H9 (cell line): Measurements from ENCODE around the gene ZNF286A. TPM values are rescaled to one million over a fixed set of nuclear protein-coding genes. Genes with fewer than 3 reads are reported as not detected.

ENCODE experiments used
- DNase-seq: peaks from one replicate; pipeline ENCODE4 v3.0.0-alpha.2; 2017
- H2AFZ ChIP-seq: one replicate; pipeline ENCODE4 v1.6.1; 2013; ENCODE audit warnings: mild to moderate bottlenecking, low read length, control low read depth, moderate library complexity
- H2AK5ac ChIP-seq: 2 replicates; pipeline ENCODE4 v1.6.1; 2013; ENCODE audit warnings: low read length, control low read depth, mixed read lengths; ENCODE audit not compliant: insufficient read length
- H2BK120ac ChIP-seq: one replicate; pipeline ENCODE4 v1.6.1; 2013; ENCODE audit warnings: low read depth, mild to moderate bottlenecking, low read length, control low read depth, inconsistent platforms; ENCODE audit not compliant: poor library complexity, severe bottlenecking
- H2BK12ac ChIP-seq: 2 replicates; pipeline ENCODE4 v1.6.1; 2013; ENCODE audit warnings: low read length, control low read depth, mixed read lengths, low read depth; ENCODE audit not compliant: insufficient read length
- H2BK15ac ChIP-seq: 2 replicates; pipeline ENCODE4 v1.6.1; 2013; ENCODE audit warnings: low read depth, low read length, control low read depth
- H2BK20ac ChIP-seq: one replicate; pipeline ENCODE4 v1.6.1; 2013; ENCODE audit warnings: low read depth, mild to moderate bottlenecking, low read length, control low read depth, inconsistent platforms; ENCODE audit not compliant: poor library complexity, severe bottlenecking
- H2BK5ac ChIP-seq: 2 replicates; pipeline ENCODE4 v1.6.1; 2013; ENCODE audit warnings: low read length, control low read depth, mixed read lengths; ENCODE audit not compliant: insufficient read length
- H3K14ac ChIP-seq: 2 replicates; pipeline ENCODE4 v1.6.1; 2013; ENCODE audit warnings: low read length, control low read depth; ENCODE audit not compliant: insufficient read depth
- H3K18ac ChIP-seq: 2 replicates; pipeline ENCODE4 v1.6.1; 2013; ENCODE audit warnings: low read depth, mild to moderate bottlenecking, mixed read lengths, low read length, control low read depth; ENCODE audit not compliant: insufficient read length
- H3K23ac ChIP-seq: 2 replicates; pipeline ENCODE4 v1.6.1; 2013; ENCODE audit warnings: low read length, control low read depth, mixed read lengths, low read depth; ENCODE audit not compliant: insufficient read length
- H3K23me2 ChIP-seq: 2 replicates; pipeline ENCODE4 v1.6.1; 2013; ENCODE audit warnings: low read depth, mild to moderate bottlenecking, mixed read lengths, low read length, control low read depth; ENCODE audit not compliant: insufficient read length, poor library complexity, severe bottlenecking
- H3K27ac ChIP-seq: 2 replicates; pipeline ENCODE4 v1.5.1; 2013; ENCODE audit warnings: low read length, control low read depth, mixed read lengths, low read depth; ENCODE audit not compliant: insufficient read length
- H3K27me3 ChIP-seq: 2 replicates; pipeline ENCODE4 v1.6.1; 2013; ENCODE audit warnings: low read length, control low read depth, inconsistent platforms; ENCODE audit not compliant: insufficient read depth
- H3K4ac ChIP-seq: 2 replicates; pipeline ENCODE4 v1.6.1; 2013; ENCODE audit warnings: low read depth, mild to moderate bottlenecking, control low read depth, inconsistent platforms, low read length, moderate library complexity
- H3K4me1 ChIP-seq: 2 replicates; pipeline ENCODE4 v1.6.1; 2013; ENCODE audit warnings: low read length, control low read depth, inconsistent platforms; ENCODE audit not compliant: insufficient read depth
- H3K4me2 ChIP-seq: 2 replicates; pipeline ENCODE4 v1.6.1; 2013; ENCODE audit warnings: low read length, control low read depth, mixed read lengths; ENCODE audit not compliant: insufficient read length, insufficient read depth
- H3K56ac ChIP-seq: 2 replicates; pipeline ENCODE4 v1.6.1; 2013; ENCODE audit warnings: low read depth, mild to moderate bottlenecking, mixed read lengths, low read length, control low read depth; ENCODE audit not compliant: insufficient read length
- H3K79me1 ChIP-seq: 2 replicates; pipeline ENCODE4 v1.6.1; 2013; ENCODE audit warnings: low read depth, mild to moderate bottlenecking, moderate library complexity, low read length, control low read depth, inconsistent platforms; ENCODE audit not compliant: insufficient read depth, poor library complexity, severe bottlenecking
- H3K79me2 ChIP-seq: 2 replicates; pipeline ENCODE4 v1.6.1; 2013; ENCODE audit warnings: low read length, control low read depth, inconsistent platforms; ENCODE audit not compliant: insufficient read depth
- H3K9ac ChIP-seq: 2 replicates; pipeline ENCODE4 v1.6.1; 2013; ENCODE audit warnings: low read length, control low read depth, mixed read lengths; ENCODE audit not compliant: insufficient read length; ENCODE audit errors: extremely low read depth
- H3K9me3 ChIP-seq: one replicate; pipeline ENCODE4 v1.6.1; 2013; ENCODE audit warnings: low read depth, low read length, inconsistent platforms; ENCODE audit not compliant: control insufficient read depth
- H3T11ph ChIP-seq: one replicate; pipeline ENCODE4 v1.6.1; 2013; ENCODE audit warnings: mild to moderate bottlenecking, low read length, control low read depth, inconsistent platforms
- H4K20me1 ChIP-seq: one replicate; pipeline ENCODE4 v1.6.1; 2013; ENCODE audit not compliant: control insufficient read depth, insufficient read length, insufficient read depth
- H4K5ac ChIP-seq: 2 replicates; pipeline ENCODE4 v1.6.1; 2013; ENCODE audit warnings: low read depth, mild to moderate bottlenecking, mixed read lengths, low read length, control low read depth; ENCODE audit not compliant: insufficient read length
- H4K8ac ChIP-seq: replicated peaks from 2 replicates; pipeline ENCODE4 v1.6.1; 2013; ENCODE audit warnings: low read length, control low read depth, mixed read lengths, low read depth; ENCODE audit not compliant: insufficient read length
- H4K91ac ChIP-seq: 2 replicates; pipeline ENCODE4 v1.6.1; 2013; ENCODE audit warnings: low read depth, mild to moderate bottlenecking, moderate library complexity, mixed read lengths, low read length, control low read depth; ENCODE audit not compliant: insufficient read length
- H3K27ac Mint-ChIP-seq, 3 experiments: 2 replicates in 2 of 3; 3 replicates in 1 of 3; pipeline ENCODE4 v1.8.0; 2020 to 2021; ENCODE audit warnings: mixed read lengths in 3 of 3, mild to moderate bottlenecking in 1 of 3, moderate library complexity in 1 of 3
- H3K27me3 Mint-ChIP-seq: 2 replicates; pipeline ENCODE4 v1.8.0; 2021; ENCODE audit warnings: low read depth, mild to moderate bottlenecking, moderate library complexity, mixed read lengths
- H3K36me3 Mint-ChIP-seq, 3 experiments: 2 replicates in 2 of 3; 3 replicates in 1 of 3; pipeline ENCODE4 v1.8.0; 2020 to 2021; ENCODE audit warnings: low read depth in 3 of 3, mixed read lengths in 3 of 3; ENCODE audit not compliant: insufficient read depth in 1 of 3
- H3K4me1 Mint-ChIP-seq, 2 experiments: 2 replicates each; pipeline ENCODE4 v1.8.0; 2020; ENCODE audit warnings: mixed read lengths in 2 of 2
- H3K4me3 Mint-ChIP-seq, 2 experiments: 2 replicates in 1 of 2; 3 replicates in 1 of 2; pipeline ENCODE4 v1.8.0; 2020 to 2021; ENCODE audit warnings: mild to moderate bottlenecking in 2 of 2, mixed read lengths in 2 of 2, moderate library complexity in 1 of 2
- H3K9me3 Mint-ChIP-seq, 2 experiments: 2 replicates in 1 of 2; 3 replicates in 1 of 2; pipeline ENCODE4 v1.8.0; 2020; ENCODE audit warnings: mild to moderate bottlenecking in 2 of 2, mixed read lengths in 2 of 2, moderate library complexity in 1 of 2
- WGBS: extraction: QIAGEN DNeasy Blood & Tissue Kit; methylation state at CpG from one replicate; pipeline ENCODE4 v1.1.7; 2013; ENCODE audit warnings: missing lambda C conversion rate, low lambda C conversion rate, mixed read lengths; ENCODE audit not compliant: insufficient read length; ENCODE audit errors: extremely low coverage; 5-methylcytosine and 5-hydroxymethylcytosine counted together
- total RNA-seq: library from RNA; stranded (reverse); gene quantifications from 2 replicates; pipeline ENCODE4 v1.2.1, GENCODE V29; 2021
- TF ChIP-seq, protein P1 (sequence below): fragments of 200-600 bp; sonication (generic); conservative IDR thresholded peaks from 3 replicates; pipeline ENCODE4 v1.8.0; 2021; ENCODE audit warnings: antibody characterized with exemption, mild to moderate bottlenecking

Gene ZNF286A
- total RNA-seq, 1 experiment from 2014 or later = 101 TPM

DNA sequence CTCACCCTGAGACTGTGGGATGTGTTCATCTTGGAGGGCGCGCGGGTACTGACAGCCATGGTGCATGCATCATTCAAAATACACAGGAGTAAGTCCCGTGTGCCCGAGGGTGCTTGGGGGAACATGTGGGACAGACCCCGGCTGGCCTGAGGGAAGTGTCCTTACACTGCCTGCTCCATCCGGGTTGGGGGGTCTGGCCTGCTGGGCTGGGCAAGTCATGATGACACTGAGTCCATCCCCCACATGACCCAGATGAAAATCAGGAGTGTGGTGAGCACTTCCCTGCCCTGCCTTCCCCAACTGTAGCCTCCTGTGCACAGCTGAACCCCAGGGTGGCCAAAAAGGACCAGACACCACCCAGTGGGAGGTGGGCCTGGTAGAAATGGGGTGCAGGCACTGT, 43.4 kb downstream of the ZNF286A start:
- no peak for DNase-seq
- no CpG with 5 or more reads among the region's 7 CpGs for WGBS
- Histone ChIP-seq H2AK5ac (no peak overlapping the region), H3K79me1 (no peaks in the 10 kb centered on the region), H4K8ac (no peak overlapping the region), H3K14ac (no peak overlapping the region), H2BK5ac (no peak overlapping the region), H3K4ac (no peak overlapping the region), H3K18ac (no peak overlapping the region), H3K23me2 (no peaks in the 10 kb centered on the region), H2BK20ac (no peak overlapping the region), H4K5ac (no peak overlapping the region), H3K79me2 (no peaks in the 10 kb centered on the region), H3K4me2 (no peak overlapping the region), H2BK15ac (no peak overlapping the region), H4K20me1 (no peaks in the 10 kb centered on the region), H2AFZ (no peak overlapping the region), H3K27me3 (no peaks in the 10 kb centered on the region), H3K4me1 (no peaks in the 10 kb centered on the region), H2BK12ac (no peak overlapping the region), H3T11ph (no peak overlapping the region), H3K27ac (no peak overlapping the region), H3K9ac (no peak overlapping the region), H4K91ac (no peak overlapping the region), H3K56ac (no peak overlapping the region), H2BK120ac (no peak overlapping the region), H3K23ac (no peak overlapping the region), H3K9me3 (no peaks in the 10 kb centered on the region)
- no peak overlapping the region for H3K4me3 Mint-ChIP-seq
- peaks cover 2% of the 10 kb centered on the region for H3K27me3 Mint-ChIP-seq
- no peak overlapping the region for H3K27ac Mint-ChIP-seq
- no peaks in the 10 kb centered on the region for H3K4me1 Mint-ChIP-seq
- TF ChIP-seq, protein P1, sequence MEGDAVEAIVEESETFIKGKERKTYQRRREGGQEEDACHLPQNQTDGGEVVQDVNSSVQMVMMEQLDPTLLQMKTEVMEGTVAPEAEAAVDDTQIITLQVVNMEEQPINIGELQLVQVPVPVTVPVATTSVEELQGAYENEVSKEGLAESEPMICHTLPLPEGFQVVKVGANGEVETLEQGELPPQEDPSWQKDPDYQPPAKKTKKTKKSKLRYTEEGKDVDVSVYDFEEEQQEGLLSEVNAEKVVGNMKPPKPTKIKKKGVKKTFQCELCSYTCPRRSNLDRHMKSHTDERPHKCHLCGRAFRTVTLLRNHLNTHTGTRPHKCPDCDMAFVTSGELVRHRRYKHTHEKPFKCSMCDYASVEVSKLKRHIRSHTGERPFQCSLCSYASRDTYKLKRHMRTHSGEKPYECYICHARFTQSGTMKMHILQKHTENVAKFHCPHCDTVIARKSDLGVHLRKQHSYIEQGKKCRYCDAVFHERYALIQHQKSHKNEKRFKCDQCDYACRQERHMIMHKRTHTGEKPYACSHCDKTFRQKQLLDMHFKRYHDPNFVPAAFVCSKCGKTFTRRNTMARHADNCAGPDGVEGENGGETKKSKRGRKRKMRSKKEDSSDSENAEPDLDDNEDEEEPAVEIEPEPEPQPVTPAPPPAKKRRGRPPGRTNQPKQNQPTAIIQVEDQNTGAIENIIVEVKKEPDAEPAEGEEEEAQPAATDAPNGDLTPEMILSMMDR = no peak
- peaks cover 0 to 5% of the 10 kb centered on the region in 2 experiments; a peak in 2 of 5 replicates for H3K9me3 Mint-ChIP-seq
- H3K36me3 Mint-ChIP-seq = no peaks in the 10 kb centered on the region; a peak in 1 of 7 replicates
